ENCODE data around the gene TMSB15C. TPM values are rescaled to one million over a fixed set of nuclear protein-coding genes. Genes with fewer than 3 reads are reported as not detected.

The TMSB15C gene
- total RNA-seq, 1 experiment from 2014 or later, result 2.0 TPM

DNA sequence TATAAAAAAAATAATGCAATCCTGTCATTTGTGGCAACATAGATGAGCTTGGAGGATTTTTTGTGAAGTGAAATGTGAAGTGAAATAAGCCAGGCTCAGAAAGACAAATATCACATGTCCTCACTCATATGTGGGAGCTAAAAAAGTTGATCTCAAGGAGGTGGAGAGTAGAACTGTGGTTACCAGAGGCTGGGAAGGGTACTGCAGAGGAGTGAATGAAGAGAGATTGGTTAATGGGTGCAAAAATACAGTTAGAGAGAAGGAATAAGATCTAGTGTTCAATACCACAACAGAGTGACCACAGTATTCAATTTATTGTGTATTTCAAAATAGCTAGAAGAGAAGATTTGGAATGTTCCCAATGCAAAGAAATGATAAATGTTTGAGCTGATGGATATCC lies 22.9 kb upstream of the TMSB15C start:
- H2BK120ac ChIP-seq (ENCODE audit: low read depth, low read length, poor library complexity, severe bottlenecking), result no peak overlapping the region
- no peak overlapping the region for H3K27ac Mint-ChIP-seq

More for the DNA sequence above, 22.9 kb upstream of the TMSB15C start:
- H2BK15ac ChIP-seq (ENCODE audit: low read depth, low read length), result no peak overlapping the region
- H3K4ac ChIP-seq (ENCODE audit: low read depth, low read length), result no peak overlapping the region
- no peak overlapping the region for H4K8ac ChIP-seq (replicated peaks; ENCODE audit: insufficient read length, low read depth, low read length)
- Mint-ChIP-seq H3K4me3 (no peak overlapping the region), H3K36me3 (ENCODE audit: insufficient read depth in 1 of 3, low read depth in 3 of 3) (no peaks in the 10 kb centered on the region), H3K27me3 (ENCODE audit: low read depth) (peaks cover under 1% of the 10 kb centered on the region; the same call in 1 of the 2 replicates), H3K9me3 (peaks cover 0 to 44% of the 10 kb centered on the region in 2 experiments; a peak in 2 of 5 replicates), H3K4me1 (no peaks in the 10 kb centered on the region)
- H3K27ac ChIP-seq (ENCODE audit: insufficient read length, low read depth, low read length), result no peak overlapping the region
- H2AK5ac ChIP-seq (ENCODE audit: insufficient read length, low read length), result no peak overlapping the region
- H3K56ac ChIP-seq (ENCODE audit: insufficient read length, low read depth, low read length), result no peak overlapping the region
- DNase-seq, result no peak
- no peak overlapping the region for H2BK5ac ChIP-seq (ENCODE audit: insufficient read length, low read length)
- H2AFZ ChIP-seq (ENCODE audit: low read length), result no peak overlapping the region
- no peaks in the 10 kb centered on the region for H3K79me1 ChIP-seq (ENCODE audit: insufficient read depth, low read depth, low read length, poor library complexity, severe bottlenecking)
- no peak overlapping the region for H3K14ac ChIP-seq (ENCODE audit: insufficient read depth, low read length)
- H3K9me3 ChIP-seq (ENCODE audit: control insufficient read depth, low read depth, low read length), result no peaks in the 10 kb centered on the region
- no peaks in the 10 kb centered on the region for H3K79me2 ChIP-seq (ENCODE audit: insufficient read depth, low read length)
- no peak overlapping the region for H3K4me2 ChIP-seq (ENCODE audit: insufficient read depth, insufficient read length, low read length)
- no peak overlapping the region for H4K5ac ChIP-seq (ENCODE audit: insufficient read length, low read depth, low read length)
- H3K4me1 ChIP-seq (ENCODE audit: insufficient read depth, low read length), result no peaks in the 10 kb centered on the region
- no peak for TF ChIP-seq CTCF (conservative IDR thresholded peaks at IDR 0.05)
- no peaks in the 10 kb centered on the region for H3K23me2 ChIP-seq (ENCODE audit: insufficient read length, low read depth, low read length, poor library complexity, severe bottlenecking)
- H3K18ac ChIP-seq (ENCODE audit: insufficient read length, low read depth, low read length), result no peak overlapping the region
- no peaks in the 10 kb centered on the region for H3K27me3 ChIP-seq (ENCODE audit: insufficient read depth, low read length)
- no peak overlapping the region for H2BK12ac ChIP-seq (ENCODE audit: insufficient read length, low read depth, low read length)
- H3K23ac ChIP-seq (ENCODE audit: insufficient read length, low read depth, low read length), result no peak overlapping the region
- H2BK20ac ChIP-seq (ENCODE audit: low read depth, low read length, poor library complexity, severe bottlenecking), result no peak overlapping the region
- H4K91ac ChIP-seq (ENCODE audit: insufficient read length, low read depth, low read length), result no peak overlapping the region
- H3K9ac ChIP-seq (ENCODE audit: extremely low read depth, insufficient read length, low read length), result no peak overlapping the region
- H4K20me1 ChIP-seq (ENCODE audit: control insufficient read depth, insufficient read depth, insufficient read length), result no peaks in the 10 kb centered on the region
- no peak overlapping the region for H3T11ph ChIP-seq (ENCODE audit: low read length)

Measured in H9 (cell line).